CD4-positive, alpha-beta T cell treated with Interleukin-17A for 1 hour (primary cell): Measurements from ENCODE around the gene SPATA21.
"Not testable (repeated sequence)": the region's sequence is repeated elsewhere in the genome, so short reads cannot be mapped to it uniquely, and the experiment has no call there.

ENCODE experiments used
- DNase-seq: peaks from one replicate; pipeline ENCODE4 v3.0.0-alpha.2; 2020

SPATA21 gene

GRCh38 chr1:16436946-16437474 is at the start of gene SPATA21:
TSS of gene SPATA21 (minus strand) at chr1:16437424. CDS start at chr1:16431371, 6,053 bp downstream.
- no peak for DNase-seq

DNA sequence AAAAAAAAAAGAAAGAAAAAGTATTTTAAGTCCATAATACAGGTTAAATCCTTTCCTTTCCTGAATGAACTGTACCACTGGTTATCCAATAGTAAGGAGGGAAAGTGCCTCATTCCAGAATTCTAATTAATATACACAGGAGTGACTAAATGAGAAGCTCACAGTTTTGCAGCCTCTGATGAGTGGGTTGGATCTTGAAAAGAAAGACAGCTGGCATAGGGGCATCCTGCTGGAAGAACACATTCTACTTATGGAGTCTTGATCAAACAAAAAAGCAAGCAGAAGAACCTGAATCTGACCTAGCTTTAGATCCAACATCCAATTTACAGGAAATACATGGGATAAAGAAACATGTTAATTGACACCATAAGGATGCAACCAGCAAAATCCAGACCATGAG is 49.8 kb upstream of the SPATA21 start:
- not testable (repeated sequence) for DNase-seq

- not testable (repeated sequence) for DNase-seq
These were observed 49.1 kb upstream of the SPATA21 start for GRCh38 chr1:16486316-16486715.

- DNase-seq: no peak
These were observed 47.7 kb upstream of the SPATA21 start for GRCh38 chr1:16484931-16485330.

DNA sequence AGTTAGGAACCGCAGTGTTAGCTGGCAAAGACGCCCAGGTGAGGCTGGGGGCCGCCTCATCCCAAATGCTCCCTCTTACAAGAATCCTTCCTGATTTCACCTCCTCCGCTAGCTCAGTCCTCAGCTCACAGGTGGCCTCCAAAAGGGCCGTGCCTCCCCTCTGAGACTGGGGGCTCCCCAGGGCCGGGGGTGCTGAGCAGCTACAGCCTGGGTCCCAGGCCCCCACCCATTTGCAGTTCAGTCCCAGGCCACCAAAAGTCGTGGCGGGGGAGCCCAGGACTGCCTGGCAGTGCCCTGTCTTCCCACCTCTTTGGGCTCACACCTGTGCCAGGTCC is 47.2 kb upstream of the SPATA21 start:
- no peak for DNase-seq

DNA sequence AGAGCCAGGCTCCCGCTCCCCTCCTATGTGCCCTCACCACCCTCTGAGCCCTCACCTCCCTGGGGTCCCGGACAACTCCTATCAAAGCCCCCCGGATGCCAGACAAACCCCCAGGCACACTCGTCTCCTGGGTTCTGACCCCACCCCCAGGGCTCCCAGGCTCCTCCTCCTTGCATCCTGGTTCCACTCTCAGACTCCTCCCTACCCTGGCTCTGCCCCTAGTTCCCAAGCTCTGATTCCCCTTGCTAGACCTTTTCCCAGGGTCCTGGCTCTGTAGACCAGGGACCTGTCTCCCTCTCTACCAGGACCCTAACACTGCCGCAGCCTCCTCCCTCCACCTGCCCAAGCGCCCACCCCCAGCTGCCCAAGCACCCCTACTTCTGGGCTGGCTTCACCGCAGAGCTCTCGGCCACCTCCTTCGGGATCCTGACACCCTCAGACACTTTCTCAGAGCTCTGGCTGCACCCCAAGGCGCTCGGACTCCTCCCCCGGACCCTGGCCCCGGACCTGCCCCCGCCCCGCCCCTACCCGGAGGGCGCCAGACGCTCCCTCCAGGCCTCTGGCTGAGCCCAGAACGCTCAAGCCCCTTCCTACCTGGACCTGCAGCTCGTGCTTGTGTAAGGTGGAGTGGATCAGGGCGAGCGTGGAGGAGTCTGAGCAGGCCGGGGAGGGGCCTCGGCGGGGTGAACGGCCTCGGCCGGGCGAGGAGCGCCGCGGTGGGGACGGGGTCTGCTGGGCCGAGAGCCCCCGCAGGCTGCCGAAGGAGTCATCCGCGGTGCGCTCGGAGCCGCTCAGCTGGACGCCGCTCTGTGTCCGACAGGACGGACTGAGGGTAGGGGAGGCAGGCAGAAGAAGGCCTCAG is 46.6 kb upstream of the SPATA21 start:
- DNase-seq: not testable (repeated sequence)

DNA sequence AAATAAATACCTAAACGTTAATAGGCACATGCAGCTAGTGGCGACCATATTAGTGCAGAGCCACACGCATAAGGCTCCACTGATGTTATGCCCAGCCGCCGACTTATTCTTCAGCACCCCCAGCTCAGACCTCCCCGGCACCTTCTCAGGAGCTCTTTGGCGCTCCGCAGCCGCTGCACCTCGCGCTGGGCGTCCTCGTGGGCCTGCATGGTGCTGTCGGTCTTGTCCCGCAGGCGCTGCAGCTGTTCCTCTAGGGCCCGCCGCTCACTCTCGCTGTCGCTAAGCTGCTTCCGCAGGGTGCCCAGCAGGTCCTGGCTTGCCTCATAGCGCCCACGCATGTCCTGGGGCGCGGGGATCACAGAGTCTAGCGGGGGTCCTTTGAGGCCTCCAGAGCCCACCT is 45.9 kb upstream of the SPATA21 start:
- not testable (repeated sequence) for DNase-seq

- DNase-seq: no peak
These were observed 40.9 kb upstream of the SPATA21 start for GRCh38 chr1:16478091-16478490.

GRCh38 chr1:16475771-16476770 is 38.8 kb upstream of the SPATA21 start:
- not testable (repeated sequence) for DNase-seq

DNA sequence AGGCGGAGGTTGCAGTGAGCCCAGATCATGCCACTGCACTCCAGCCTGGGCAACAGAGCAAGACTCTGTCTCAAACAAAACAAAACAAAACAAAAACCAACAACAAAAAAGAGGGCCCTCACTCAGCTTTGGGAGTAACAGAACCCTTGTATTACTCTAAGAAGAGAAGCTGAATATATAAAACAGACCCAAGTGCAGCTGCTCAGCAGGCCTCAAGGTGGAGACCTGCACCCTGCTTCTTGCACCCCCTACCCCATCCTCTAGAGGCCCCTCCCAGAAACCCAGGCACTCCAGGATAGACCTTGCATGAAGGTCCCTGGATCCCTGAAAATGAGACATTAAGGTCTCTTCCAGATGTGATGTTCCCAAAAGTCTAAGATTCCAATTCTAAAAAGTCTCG is 37.7 kb upstream of the SPATA21 start:
- DNase-seq: not testable (repeated sequence)

DNA sequence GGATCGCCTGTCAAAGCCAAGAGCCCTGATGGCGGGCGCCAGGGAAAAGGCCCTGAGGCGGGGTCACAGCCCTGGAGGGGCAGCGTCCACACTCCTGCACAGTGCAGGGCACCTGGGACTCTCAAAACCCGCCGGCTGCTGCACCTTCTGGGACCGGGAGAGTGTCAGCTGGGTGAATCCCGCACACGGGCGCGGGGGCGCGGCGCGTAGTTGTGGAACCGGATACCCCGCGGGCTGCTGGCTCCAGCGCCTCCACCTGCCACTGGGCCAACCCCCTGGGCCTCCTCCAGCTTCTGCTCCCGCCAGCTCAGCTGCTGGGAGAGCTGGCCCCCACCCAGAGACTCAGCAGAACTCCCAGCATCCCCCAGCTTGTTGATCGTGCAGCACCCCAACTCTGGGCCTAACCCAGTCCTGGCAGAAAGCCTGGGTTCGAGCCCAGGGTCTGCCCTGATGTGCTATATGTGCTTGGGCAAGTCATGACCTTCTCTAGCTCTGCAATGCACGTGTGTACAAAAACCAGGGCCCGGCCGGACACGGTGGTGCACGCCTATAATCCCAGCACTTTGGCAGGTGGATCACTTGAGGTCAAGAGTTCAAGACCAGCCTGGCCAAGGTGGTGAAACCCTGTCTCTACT is 37.1 kb upstream of the SPATA21 start:
- DNase-seq: no peak

DNA sequence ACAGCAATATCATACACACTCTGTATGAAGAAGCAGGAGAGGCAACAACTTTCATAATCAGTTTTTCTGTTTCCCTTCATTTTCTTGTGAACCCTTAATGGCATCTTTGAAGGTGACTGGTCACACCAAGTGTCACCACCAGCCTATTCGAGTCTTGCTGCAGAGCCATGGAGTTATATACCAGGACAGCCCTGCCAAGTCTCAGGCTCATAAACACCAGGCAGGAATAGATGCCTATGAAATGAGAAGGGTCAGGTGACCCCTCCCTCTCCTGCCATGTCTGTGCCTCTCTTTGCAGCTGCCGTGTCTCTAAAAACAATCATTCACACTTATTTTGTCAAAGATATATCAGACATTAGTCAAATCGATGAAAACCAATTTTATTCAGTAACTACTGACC is 31.3 kb upstream of the SPATA21 start:
- DNase-seq: no peak

DNA sequence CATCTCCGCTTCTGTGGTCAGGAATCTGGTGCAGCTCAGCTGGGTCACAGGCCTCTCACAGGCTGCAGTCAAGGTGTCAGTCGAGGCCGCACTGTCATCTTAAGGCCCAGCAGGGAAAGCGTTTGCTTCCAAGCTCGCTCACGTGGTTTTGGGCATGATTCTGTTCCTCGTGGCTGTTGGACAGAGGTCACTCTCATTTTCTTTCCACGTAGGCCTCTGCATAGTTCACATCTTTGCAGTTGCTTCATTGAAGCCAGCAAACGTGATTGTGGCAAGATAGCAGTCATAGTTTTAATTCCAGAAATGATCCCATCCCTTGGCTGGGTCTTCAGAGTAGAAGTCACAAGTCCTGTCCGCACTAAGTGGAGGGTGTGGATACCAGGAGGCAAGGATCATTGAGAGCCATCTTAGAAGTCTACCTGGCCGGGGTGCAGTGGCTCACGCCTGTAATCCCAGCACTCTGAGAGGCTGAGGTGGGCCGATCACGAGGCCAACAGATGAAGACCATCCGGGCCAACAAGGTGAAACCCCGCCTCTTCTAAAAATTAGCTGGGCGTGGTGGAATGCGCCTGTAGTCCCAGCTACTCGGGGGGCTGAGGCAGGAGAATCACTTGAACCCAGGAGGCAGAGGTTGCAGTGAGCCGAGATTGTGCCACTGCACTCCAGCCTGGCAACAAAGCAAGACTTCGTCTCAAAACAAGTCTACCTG is 27.8 kb upstream of the SPATA21 start:
- no peak for DNase-seq

DNA sequence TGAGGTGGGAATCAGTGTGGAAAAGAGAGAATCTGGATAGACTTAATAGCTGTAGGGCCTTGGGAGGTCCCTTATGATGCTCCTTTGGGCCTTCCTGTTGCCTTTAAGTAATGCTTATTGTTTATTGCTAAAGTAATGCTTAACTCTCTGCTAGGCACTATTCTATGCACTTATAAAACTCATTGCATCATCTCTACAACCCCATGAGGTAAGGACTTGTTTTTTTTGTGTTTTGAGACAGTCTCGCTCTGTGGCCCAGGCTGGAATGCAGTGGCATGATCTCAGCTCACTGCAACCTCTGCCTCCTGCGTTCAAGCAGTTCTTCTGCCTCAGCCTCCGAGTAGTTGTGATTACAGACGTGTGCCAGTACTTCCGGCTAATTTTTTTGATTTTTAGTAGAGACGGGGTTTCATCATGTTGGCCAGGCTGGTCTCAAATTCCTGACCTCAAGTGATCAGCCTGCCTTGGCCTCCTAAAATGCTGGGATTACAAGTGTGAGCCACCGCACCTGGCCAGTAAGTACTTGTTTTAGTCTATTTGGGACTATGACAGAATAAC is 25.6 kb upstream of the SPATA21 start:
- DNase-seq: no peak

- DNase-seq: no peak
These were observed 24.5 kb upstream of the SPATA21 start for GRCh38 chr1:16461681-16462080.

- no peak for DNase-seq
These were observed 22.2 kb upstream of the SPATA21 start for GRCh38 chr1:16459352-16459925.

DNA sequence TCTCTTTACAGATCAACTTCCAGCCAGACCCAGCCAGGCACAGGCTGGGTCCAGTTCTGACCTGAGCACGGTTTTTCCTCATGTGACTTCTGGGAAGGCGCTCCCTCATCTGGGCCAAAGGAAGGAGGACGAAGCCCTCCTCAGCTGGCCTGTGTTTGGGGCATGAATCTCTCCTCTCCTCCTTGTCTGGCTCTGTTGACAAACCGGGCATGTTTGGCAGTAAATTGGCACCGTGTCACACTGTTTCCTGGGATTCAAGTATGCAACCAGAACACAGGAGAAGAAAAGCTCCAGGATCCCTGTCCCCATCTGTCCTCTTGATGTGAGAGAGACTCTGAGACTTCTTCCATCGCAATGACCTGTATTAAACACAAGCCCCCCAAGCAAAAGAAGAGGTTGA is 21.6 kb upstream of the SPATA21 start:
- DNase-seq: no peak

GRCh38 chr1:16456151-16456550 is 18.9 kb upstream of the SPATA21 start:
- DNase-seq: not testable (repeated sequence)

GRCh38 chr1:16454909-16455308 is 17.7 kb upstream of the SPATA21 start:
- not testable (repeated sequence) for DNase-seq

- no peak for DNase-seq
These were observed 14.8 kb upstream of the SPATA21 start for GRCh38 chr1:16451841-16452528.
